HepG2 (cell line): ENCODE data around the gene C1S. TPM values are rescaled to one million over a fixed set of nuclear protein-coding genes. Genes with fewer than 3 reads are reported as not detected.

Experiments
- ATAC-seq: fragments of 200-7000 bp; cut with Tn5 transposase; 3 replicates; pipeline ENCODE4 v1.9.1; 2020; ENCODE audit warnings: mild to moderate bottlenecking, moderate library complexity
- BruUV-seq: library from RNA; stranded (reverse); fragments of 400-500 nt; replicated peaks from 2 replicates; lab custom pipeline; 2021; lab: Mats Ljungman, UMichigan
- CTCF ChIA-PET: fragments of 300-600 bp; formaldehyde crosslinking; extraction: SDS; loops from one replicate; lab custom pipeline; 2021; ENCODE audit warnings: low total read pairs, inconsistent platforms, low intra/inter-chr PET ratio; lab: Yijun Ruan, JAX
- POLR2A ChIA-PET: fragments of 350-600 bp; sonication (Branson Sonifier 250); formaldehyde crosslinking; loops from one replicate; lab custom pipeline; 2020; ENCODE audit warnings: antibody characterized with exemption, inconsistent platforms; lab: Yijun Ruan, JAX
- DNase-seq: peaks from one replicate; pipeline ENCODE4 v3.0.0-alpha.2; 2015; ENCODE audit warnings: low spot score
- FAIRE-seq: peaks from 3 replicates; lab custom pipeline; 2011; peaks lifted over from hg19 to GRCh38; lab: Jason Lieb, UNC
- H2AFZ ChIP-seq: one replicate; pipeline ENCODE4 v1.6.1; 2011; ENCODE audit warnings: low read length, inconsistent platforms
- H3K27ac ChIP-seq: fragments of 300-600 bp; 3 replicates; pipeline ENCODE4 v1.8.0; 2011; ENCODE audit warnings: mixed run types, mild to moderate bottlenecking, mixed read lengths, low read length, inconsistent platforms; ENCODE audit not compliant: insufficient read depth; ENCODE audit errors: extremely low read length
- H3K27me3 ChIP-seq, 2 experiments: fragments of 200-600 bp in 1 of 2; 2 replicates in 1 of 2; 3 replicates in 1 of 2; pipeline versions ENCODE4 v1.6.0 to v1.8.0; 2011; ENCODE audit warnings: low read length in 2 of 2, mild to moderate bottlenecking in 2 of 2, moderate library complexity in 2 of 2, inconsistent platforms in 1 of 2; ENCODE audit not compliant: insufficient read depth in 2 of 2, control insufficient read depth in 1 of 2
- H3K36me3 ChIP-seq, 2 experiments: fragments of 200-600 bp in 1 of 2; replicated peaks in 1 of 2; 2 replicates in 1 of 2; 3 replicates in 1 of 2; pipeline versions ENCODE4 v1.5.1 to v1.8.0; 2011; ENCODE audit warnings: low read length in 2 of 2, inconsistent platforms in 1 of 2; ENCODE audit not compliant: insufficient read depth in 2 of 2, control insufficient read depth in 1 of 2
- H3K4me1 ChIP-seq: 2 replicates; pipeline ENCODE4 v1.5.1; 2012; ENCODE audit warnings: low read length, inconsistent platforms; ENCODE audit not compliant: insufficient read depth
- H3K4me2 ChIP-seq: 2 replicates; pipeline ENCODE4 v1.6.0; 2011; ENCODE audit warnings: low read depth, low read length, inconsistent platforms
- H3K4me3 ChIP-seq, 3 experiments: fragments of 200-600 bp in 1 of 3; sonication (generic), shearing (Covaris generic) in 1 of 3; replicated peaks in 1 of 3; 2 replicates each; pipeline ENCODE4 v1.5.1; 2011 to 2016; ENCODE audit warnings: low read length in 3 of 3, inconsistent platforms in 2 of 3, low read depth in 2 of 3, mild to moderate bottlenecking in 2 of 3, control low read depth in 1 of 3, mixed read lengths in 1 of 3; ENCODE audit not compliant: insufficient read depth in 1 of 3
- H3K79me2 ChIP-seq: one replicate; pipeline ENCODE4 v1.6.1; 2011; ENCODE audit warnings: low read length, inconsistent platforms; ENCODE audit not compliant: insufficient read depth
- H3K9ac ChIP-seq: 2 replicates; pipeline ENCODE4 v1.6.0; 2011; ENCODE audit warnings: mild to moderate bottlenecking, low read depth, low read length, inconsistent platforms; ENCODE audit not compliant: insufficient read depth
- H3K9me3 ChIP-seq: 2 replicates; pipeline ENCODE4 v1.5.1; 2012; ENCODE audit warnings: mild to moderate bottlenecking, low read length
- H4K20me1 ChIP-seq: 2 replicates; pipeline ENCODE4 v1.6.0; 2011; ENCODE audit warnings: inconsistent platforms, mild to moderate bottlenecking, low read length, moderate library complexity; ENCODE audit not compliant: insufficient read depth
- DMAP1 ChIP-seq: IDR thresholded peaks from 2 replicates; pipeline ENCODE4 v1.6.1; 2016
- FOXP1 ChIP-seq, 2 experiments: fragments of 450-650 bp in 1 of 2; IDR thresholded peaks; 2 replicates each; pipeline ENCODE4 v1.6.1; 2017 to 2018; ENCODE audit warnings: antibody characterized with exemption in 1 of 2
- SALL1 ChIP-seq: sonication (generic); formaldehyde crosslinking; IDR thresholded peaks from 2 replicates; pipeline ENCODE4 v1.8.0; 2022; ENCODE audit warnings: mild to moderate bottlenecking, missing genetic modification reagents
- TRIM22 ChIP-seq: fragments of 450-650 bp; IDR thresholded peaks from 2 replicates; pipeline ENCODE4 v1.6.1; 2017
- ZNF282 ChIP-seq: fragments of 450-650 bp; IDR thresholded peaks from 2 replicates; pipeline ENCODE4 v1.6.1; 2018; ENCODE audit not compliant: partially characterized antibody
- ZNF441 ChIP-seq: sonication (generic); formaldehyde crosslinking; IDR thresholded peaks from 2 replicates; pipeline ENCODE4 v1.7.0; 2021; ENCODE audit warnings: missing genetic modification reagents, borderline replicate concordance
- ZNF605 ChIP-seq: sonication (generic); formaldehyde crosslinking; IDR thresholded peaks from 2 replicates; pipeline ENCODE4 v1.8.0; 2022; ENCODE audit warnings: mild to moderate bottlenecking, missing genetic modification reagents
- ZNF766 ChIP-seq: sonication (generic); formaldehyde crosslinking; IDR thresholded peaks from 2 replicates; pipeline ENCODE4 v1.5.0; 2020; ENCODE audit warnings: missing genetic modification reagents, borderline replicate concordance
- WGBS: methylation state at CpG from one replicate; pipeline ENCODE4 v1.1.6; 2017; ENCODE audit warnings: low lambda C conversion rate; 5-methylcytosine and 5-hydroxymethylcytosine counted together
- in situ Hi-C: cut with HindIII; loops from 2 replicates; pipeline ENCODE4 v1.10.0; 2017; ENCODE audit warnings: low pct_unique_long_range_greater_than_20kb; ENCODE audit not compliant: extremely low pct_ligation_motif_present
- intact Hi-C: fragments of 100-400 bp; cut with micrococcal nuclease; formaldehyde crosslinking; loops from one replicate; pipeline ENCODE4 v1.10.0; 2022; ENCODE audit not compliant: unreplicated experiment
- polyA plus RNA-seq, 8 experiments: library from polyadenylated mRNA; depleted of rRNA in 3 of 8; stranded (reverse) in 7 of 8; unstranded in 1 of 8; fragments of >200 nt; fragmentation: Illumina TruSeq in 4 of 8; extraction: Trizol in 4 of 8; gene quantifications; 2 replicates each; pipeline versions ENCODE4 v1.2.1 to v1.2.3, GENCODE V29; 2011 to 2016; ENCODE audit warnings: low read depth in 4 of 8, missing spikeins in 1 of 8, mixed read lengths in 1 of 8; ENCODE audit not compliant: insufficient read depth in 1 of 8
- total RNA-seq, 5 experiments: library from RNA; depleted of rRNA; stranded (reverse); fragments of >200 nt; fragmentation: Illumina TruSeq; extraction: Trizol; gene quantifications; 2 replicates each; pipeline ENCODE4 v1.2.3, GENCODE V29; 2016; ENCODE audit warnings: low read depth in 1 of 5

C1S gene
- total and polyA plus RNA-seq, 2 of the 13 experiments (the other 11 are each of a cell fraction or from before 2014, with no cell fraction given) = 14.5 to 18.2 TPM

GRCh38 chr12:7059780-7060179, 738 bp upstream of the C1S start (continued):
- TF ChIP-seq TRIM22 (no peak), FOXP1 (IDR thresholded peaks at IDR 0.05) (no peak), FOXP1 (CRISPR knock-in tag; IDR thresholded peaks at IDR 0.05) (peak; percentile 62; the same call in 1 of the 2 replicates), ZNF766 (CRISPR knock-in tag) (no peak)

GRCh38 chr12:7061138-7061537, 620 bp downstream of the C1S start:
- H3K36me3 ChIP-seq = no peaks in the 10 kb centered on the region
- FAIRE-seq (no peak), ATAC-seq (no peak), DNase-seq (no peak)
- H4K20me1 ChIP-seq = no peaks in the 10 kb centered on the region
- TF ChIP-seq ZNF605 (CRISPR knock-in tag) (no peak), DMAP1 (0 out of 2 replicates have a peak, but pooled peaks have one; percentile 12), ZNF282 (no peak), SALL1 (CRISPR knock-in tag) (peak; percentile 6; the same call in 1 of the 2 replicates), ZNF441 (CRISPR knock-in tag) (no peak)
- in situ Hi-C loops (loop anchor here (10.0 kb wide), 1 partner anchor 54 kb away; no protein-coding TSS in a partner anchor), intact Hi-C loops (loop anchor here (2.0 kb wide), 1 partner anchor 18 kb away; no protein-coding TSS in a partner anchor)
- H3K9me3 ChIP-seq = no peaks in the 10 kb centered on the region
- no peaks in the 10 kb centered on the region for H3K27me3 ChIP-seq
- peak overlapping the region in 2 of 3 experiments; percentile 6 to 27; a peak in 2 of 6 replicates for H3K4me3 ChIP-seq
- peaks cover 58% of the 10 kb centered on the region for H3K4me1 ChIP-seq
- BruUV-seq = TSS peak; percentile 77
- ChIA-PET CTCF (interaction anchor here (2.0 to 3.3 kb wide), 3 partner anchors 32 to 52 kb away, joined by 12 to 45 read pairs (median 16); partner anchors contain the start of genes C1R and C1RL), POLR2A (interaction anchor here (1.0 to 3.0 kb wide), 12 partner anchors 12 to 448 kb away, joined by 3 to 45 read pairs (median 4); partner anchors contain the start of genes C12orf57, C1RL, LPCAT3 and RNU7-1)
- peak overlapping the region; percentile 71 for H3K4me2 ChIP-seq
- no peaks in the 10 kb centered on the region for H3K79me2 ChIP-seq
- H3K9ac ChIP-seq = peak overlapping the region; percentile 25; the same call in 1 of the 2 replicates
- H2AFZ ChIP-seq = peak overlapping the region; percentile 25
- no peak overlapping the region for H3K27ac ChIP-seq
- 56% methylated on average over 13 of the region's 13 CpGs for WGBS
